Neural cell (in vitro differentiated cells): Measurements from ENCODE around the gene LRP1-AS. TPM values are rescaled to one million over a fixed set of nuclear protein-coding genes. Genes with fewer than 3 reads are reported as not detected.

Experiments
- H2AFZ ChIP-seq: fragments of 200-600, 300-800 bp; sonication (generic), shearing (Covaris generic); 2 replicates; pipeline ENCODE4 v1.6.0; 2014; ENCODE audit warnings: low read depth, mild to moderate bottlenecking, antibody characterized with exemption, low read length, moderate library complexity
- H3F3A ChIP-seq: fragments of 200-600 bp; shearing (Covaris generic); 2 replicates; pipeline ENCODE4 v1.6.1; 2016; ENCODE audit warnings: mild to moderate bottlenecking, moderate library complexity, mixed read lengths, antibody characterized with exemption, low read length; ENCODE audit not compliant: insufficient read depth, poor library complexity, severe bottlenecking
- H3K27ac ChIP-seq: fragments of 200-600, 300-800 bp; sonication (generic), shearing (Covaris generic); 2 replicates; pipeline ENCODE4 v1.5.1; 2014; ENCODE audit warnings: mild to moderate bottlenecking, low read length, moderate library complexity
- H3K27me3 ChIP-seq: fragments of 300-800, 200-600 bp; sonication (generic), shearing (Covaris generic); 2 replicates; pipeline ENCODE4 v1.6.0; 2014; ENCODE audit warnings: mild to moderate bottlenecking, low read depth, low read length, moderate library complexity; ENCODE audit not compliant: insufficient read depth
- H3K36me3 ChIP-seq: fragments of 300-800, 200-600 bp; sonication (generic), shearing (Covaris generic); 2 replicates; pipeline ENCODE4 v1.5.1; 2014; ENCODE audit warnings: mild to moderate bottlenecking, antibody characterized with exemption, low read length, moderate library complexity; ENCODE audit not compliant: insufficient read depth
- H3K4me2 ChIP-seq: fragments of 300-800, 200-600 bp; sonication (generic), shearing (Covaris generic); 2 replicates; pipeline ENCODE4 v1.6.0; 2014; ENCODE audit warnings: mild to moderate bottlenecking, low read length
- H3K4me3 ChIP-seq: fragments of 300-800, 200-600 bp; sonication (generic), shearing (Covaris generic); 2 replicates; pipeline ENCODE4 v1.5.1; 2014; ENCODE audit warnings: mild to moderate bottlenecking, low read length, moderate library complexity
- H3K79me2 ChIP-seq: fragments of 200-600 bp; shearing (Covaris generic); replicated peaks from 2 replicates; pipeline ENCODE4 v1.6.0; 2014; ENCODE audit warnings: mild to moderate bottlenecking, low read length, moderate library complexity; ENCODE audit not compliant: insufficient read depth
- H3K9ac ChIP-seq: fragments of 300-800, 200-600 bp; sonication (generic), shearing (Covaris generic); 2 replicates; pipeline ENCODE4 v1.6.1; 2016; ENCODE audit warnings: mild to moderate bottlenecking, low read length, mixed read lengths
- H3K9me2 ChIP-seq: fragments of 200-600 bp; shearing (Covaris generic); 2 replicates; pipeline ENCODE4 v1.6.1; 2016; ENCODE audit warnings: mild to moderate bottlenecking, low read length, mixed read lengths; ENCODE audit not compliant: insufficient read depth
- H3K9me3 ChIP-seq: fragments of 200-600, 300-800 bp; sonication (generic), shearing (Covaris generic); 2 replicates; pipeline ENCODE4 v1.6.1; 2016; ENCODE audit warnings: mild to moderate bottlenecking, mixed run types, low read length, moderate library complexity, mixed read lengths
- H4K20me1 ChIP-seq: fragments of 200-600 bp; shearing (Covaris generic); 2 replicates; pipeline ENCODE4 v1.6.1; 2016; ENCODE audit warnings: mild to moderate bottlenecking, mixed run types; ENCODE audit not compliant: insufficient read depth
- CTCF ChIP-seq: fragments of 450-650 bp; IDR thresholded peaks from 2 replicates; pipeline ENCODE4 v1.5.1; 2014; ENCODE audit warnings: antibody characterized with exemption, mild to moderate bottlenecking, moderate library complexity; ENCODE audit not compliant: poor library complexity, severe bottlenecking
- EP300 ChIP-seq: fragments of 450-650 bp; conservative IDR thresholded peaks from 2 replicates; pipeline ENCODE4 v1.6.1; 2014; ENCODE audit warnings: antibody characterized with exemption, mild to moderate bottlenecking, moderate library complexity; ENCODE audit not compliant: poor library complexity, severe bottlenecking
- EZH2 ChIP-seq: fragments of 200-600, 300-800 bp; shearing (Covaris generic), sonication (generic); IDR thresholded peaks from 2 replicates; pipeline ENCODE4 v1.6.1; 2014; ENCODE audit warnings: antibody characterized with exemption, low read length, borderline replicate concordance, mild to moderate bottlenecking; ENCODE audit not compliant: insufficient read depth, poor library complexity, severe bottlenecking
- MXI1 ChIP-seq: fragments of 450-650 bp; conservative IDR thresholded peaks from 2 replicates; pipeline ENCODE4 v1.6.1; 2014; ENCODE audit warnings: antibody characterized with exemption, mild to moderate bottlenecking; ENCODE audit not compliant: poor library complexity, severe bottlenecking
- POLR2AphosphoS5 ChIP-seq: IDR thresholded peaks from 2 replicates; pipeline ENCODE4 v1.6.1; 2012
- RAD21 ChIP-seq: fragments of 450-650 bp; conservative IDR thresholded peaks from 2 replicates; pipeline ENCODE4 v1.6.1; 2014; ENCODE audit warnings: antibody characterized with exemption, mild to moderate bottlenecking, moderate library complexity
- REST ChIP-seq: IDR thresholded peaks from 2 replicates; pipeline ENCODE4 v1.6.1; 2012; ENCODE audit warnings: borderline replicate concordance
- SMC3 ChIP-seq: fragments of 450-650 bp; conservative IDR thresholded peaks from 2 replicates; pipeline ENCODE4 v1.6.1; 2014; ENCODE audit warnings: antibody characterized with exemption, mild to moderate bottlenecking, moderate library complexity; ENCODE audit not compliant: poor library complexity
- TAF1 ChIP-seq: IDR thresholded peaks from 2 replicates; pipeline ENCODE4 v1.6.1; 2012; ENCODE audit warnings: low read depth
- polyA plus RNA-seq: library from polyadenylated mRNA; depleted of rRNA; stranded (reverse); fragments of >200 nt; gene quantifications from 2 replicates; pipeline ENCODE4 v1.2.3, GENCODE V29; 2014

LRP1-AS gene
- polyA plus RNA-seq, 1 donor from 2014 or later, result not detected

- no peaks in the 10 kb centered on the region for H3K36me3 ChIP-seq
- H3K27ac ChIP-seq, result no peak overlapping the region
- H4K20me1 ChIP-seq, result no peaks in the 10 kb centered on the region
Observed at GRCh38 chr12:57185403-57185802, 38.0 kb upstream of the LRP1-AS start.

GRCh38 chr12:57183939-57184725 is 36.7 kb upstream of the LRP1-AS start:
- Histone ChIP-seq H3K4me3 (no peak overlapping the region), H3K27ac (no peak overlapping the region), H4K20me1 (no peaks in the 10 kb centered on the region), H3K4me2 (no peak overlapping the region), H3K79me2 (no peaks in the 10 kb centered on the region), H3K9me2 (no peaks in the 10 kb centered on the region), H3K9me3 (no peaks in the 10 kb centered on the region), H3K36me3 (peaks cover 2% of the 10 kb centered on the region), H3K9ac (no peak overlapping the region), H3K27me3 (no peaks in the 10 kb centered on the region), H2AFZ (no peak overlapping the region), H3F3A (no peaks in the 10 kb centered on the region)
- no peak for TF ChIP-seq EZH2

More at GRCh38 chr12:57185403-57185802, 38.0 kb upstream of the LRP1-AS start:
- Histone ChIP-seq H3K9ac (no peak overlapping the region), H3K9me2 (no peaks in the 10 kb centered on the region), H3K27me3 (no peaks in the 10 kb centered on the region), H3K4me3 (no peak overlapping the region), H3K79me2 (no peaks in the 10 kb centered on the region), H2AFZ (no peak overlapping the region), H3F3A (no peaks in the 10 kb centered on the region), H3K4me2 (no peak overlapping the region), H3K9me3 (no peaks in the 10 kb centered on the region)
- TF ChIP-seq CTCF (no peak), TAF1 (no peak), EZH2 (no peak), REST (no peak), POLR2AphosphoS5 (no peak), EP300 (no peak)

- Histone ChIP-seq H3K9me3 (no peaks in the 10 kb centered on the region), H3F3A (no peaks in the 10 kb centered on the region), H4K20me1 (no peaks in the 10 kb centered on the region), H3K79me2 (no peaks in the 10 kb centered on the region), H3K9ac (no peak overlapping the region), H3K9me2 (no peaks in the 10 kb centered on the region), H2AFZ (no peak overlapping the region), H3K4me3 (no peak overlapping the region), H3K27me3 (no peaks in the 10 kb centered on the region), H3K27ac (no peak overlapping the region), H3K36me3 (peaks cover 6% of the 10 kb centered on the region), H3K4me2 (no peak overlapping the region)
- TF ChIP-seq MXI1, result peak; percentile 30
- peak; percentile 73 for TF ChIP-seq SMC3
- TF ChIP-seq RAD21, result peak; percentile 77
- no peak for TF ChIP-seq REST
- no peak for TF ChIP-seq TAF1
- no peak for TF ChIP-seq EZH2
- no peak for TF ChIP-seq POLR2AphosphoS5
Observed at GRCh38 chr12:57182918-57183575, 35.6 kb upstream of the LRP1-AS start.
